HG02973 (cell line): ENCODE data around the gene NOP58.
A peak's percentile ranks its signal among the peaks of the same experiment; 100 is the strongest.
"Not testable (repeated sequence)": the region's sequence is repeated elsewhere in the genome, so short reads cannot be mapped to it uniquely, and the experiment has no call there.

Source experiments
- ATAC-seq: cut with Tn5 transposase; IDR thresholded peaks from one replicate; pipeline ENCODE4 v1.9.1; 2021; ENCODE audit warnings: moderate library complexity; ENCODE audit not compliant: unreplicated experiment

Gene NOP58

DNA sequence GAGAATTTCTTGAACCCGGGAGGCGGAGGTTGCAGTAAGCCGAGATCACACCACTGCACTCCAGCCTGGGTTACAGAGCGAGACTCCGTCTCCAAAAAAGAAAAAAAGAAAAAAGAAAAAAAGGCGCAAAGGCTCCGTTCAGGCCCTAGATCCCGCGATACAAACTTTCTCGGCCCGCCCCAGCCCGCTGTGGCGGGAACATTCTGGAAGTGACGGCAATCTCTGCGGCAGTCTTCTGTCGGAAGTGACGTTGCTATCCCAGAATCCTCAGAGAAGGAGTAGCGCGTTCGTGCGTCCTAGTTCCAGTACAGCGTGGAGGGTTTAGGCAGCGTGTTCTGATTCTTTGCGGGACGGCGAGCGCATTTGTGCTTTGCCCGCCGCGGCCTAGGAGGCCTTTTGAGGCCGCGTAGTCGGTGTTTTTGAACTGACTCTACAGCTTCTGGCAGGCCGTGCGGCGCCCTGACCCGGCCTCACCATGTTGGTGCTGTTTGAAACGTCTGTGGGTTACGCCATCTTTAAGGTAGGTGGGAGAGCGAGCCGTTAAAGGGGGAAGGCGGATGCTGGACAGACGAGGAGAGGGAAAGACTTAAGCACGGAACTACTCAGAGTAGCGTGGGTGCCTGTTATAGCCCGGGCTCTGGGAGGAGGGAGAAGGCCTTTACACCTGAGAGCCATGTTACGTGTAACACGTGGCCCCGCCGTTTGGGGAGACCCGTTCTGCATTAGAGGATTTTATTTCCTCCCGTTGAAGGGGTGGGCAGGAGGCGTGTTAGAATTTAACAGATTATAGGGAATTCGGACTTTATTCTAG is at the start of gene NOP58:
TSS of gene NOP58 (plus strand) at position 297 of the 811 bp plus-strand sequence. CDS start at position 476, 179 bp downstream.
- peak; percentile 82 for ATAC-seq

DNA sequence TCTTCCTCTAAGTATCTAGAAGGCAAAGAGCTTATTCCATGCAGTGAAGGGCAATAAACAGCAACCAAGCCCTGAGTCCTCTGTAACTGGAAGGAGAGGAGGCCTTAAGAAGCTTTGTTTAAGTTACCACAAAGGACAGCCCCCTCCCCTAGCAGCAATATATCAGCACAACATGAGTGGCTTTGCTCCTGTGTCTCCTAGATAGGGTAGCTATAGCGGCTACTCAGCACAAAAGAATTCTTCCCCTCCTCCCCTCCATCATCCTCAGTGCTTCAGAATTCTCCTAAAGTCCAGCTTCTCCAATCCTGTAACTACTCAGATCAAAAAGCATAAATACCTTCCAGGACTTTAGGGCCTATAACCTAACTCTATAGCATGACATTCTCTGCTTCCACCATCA is 43.7 kb upstream of the NOP58 start:
- no peak for ATAC-seq

- ATAC-seq, result peak; percentile 29
Measured at GRCh38 chr2:202237787-202238233, 27.8 kb upstream of the NOP58 start.

GRCh38 chr2:202238234-202239197 is 27.0 kb upstream of the NOP58 start, which contains the start of gene SUMO1:
SUMO1 (minus strand) TSS chr2:202238597; CDS start chr2:202238451, 146 bp downstream.
- peak; percentile 96 for ATAC-seq

DNA sequence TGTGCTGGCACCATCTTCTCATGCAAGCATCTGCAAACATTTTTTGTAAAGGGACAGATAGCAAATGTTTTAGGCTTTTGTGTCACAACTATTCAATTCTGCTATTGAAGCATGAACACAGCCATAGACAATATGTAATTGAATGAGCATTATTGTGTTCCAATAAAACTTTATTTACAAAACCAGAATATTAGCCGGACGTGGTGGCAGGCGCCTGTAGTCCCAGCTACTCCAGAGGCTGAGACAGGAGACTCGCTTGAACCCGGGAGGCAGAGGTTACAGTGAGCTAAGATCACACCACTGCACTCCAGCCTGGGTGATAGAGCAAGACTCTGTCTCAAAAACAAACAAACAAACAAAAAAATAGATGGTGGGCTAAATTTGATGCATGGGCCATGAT is 17.9 kb upstream of the NOP58 start:
- ATAC-seq, result not testable (repeated sequence)

DNA sequence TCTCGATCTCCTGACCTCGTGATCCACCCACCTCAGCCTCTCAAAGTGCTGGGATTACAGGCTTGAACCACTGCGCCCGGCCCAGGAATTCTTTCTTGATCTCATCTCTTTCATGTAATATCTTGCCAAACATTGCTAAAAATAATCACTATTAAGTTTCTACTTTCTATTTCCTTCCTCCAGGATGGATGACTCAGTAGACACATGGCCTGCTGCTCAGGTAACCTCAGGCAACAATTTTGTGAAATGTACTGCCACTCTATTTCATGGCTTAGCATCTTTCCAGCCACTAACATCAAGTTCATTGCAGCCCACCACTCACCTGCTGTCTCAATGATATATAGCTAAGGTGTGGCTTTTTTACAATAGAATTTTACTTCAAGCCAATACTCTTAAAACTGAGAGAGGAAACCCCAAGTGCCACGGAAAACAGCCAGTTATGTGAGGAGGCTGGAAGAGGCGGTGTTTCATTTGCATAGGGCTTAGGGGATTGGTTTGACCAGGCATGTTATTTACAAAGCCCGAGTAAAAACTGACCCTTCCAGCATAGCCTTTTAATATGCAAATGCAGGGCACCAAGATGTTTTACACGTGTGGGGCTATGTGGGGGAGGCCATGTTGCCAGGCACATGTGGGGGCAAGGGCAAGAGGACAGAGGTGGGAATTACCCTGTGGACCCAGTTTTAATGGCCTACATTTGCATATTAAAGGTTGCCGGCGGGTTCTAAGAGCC is 15.9 kb upstream of the NOP58 start:
- no peak for ATAC-seq

GRCh38 chr2:202251494-202251893 is 14.1 kb upstream of the NOP58 start:
- no peak for ATAC-seq

DNA sequence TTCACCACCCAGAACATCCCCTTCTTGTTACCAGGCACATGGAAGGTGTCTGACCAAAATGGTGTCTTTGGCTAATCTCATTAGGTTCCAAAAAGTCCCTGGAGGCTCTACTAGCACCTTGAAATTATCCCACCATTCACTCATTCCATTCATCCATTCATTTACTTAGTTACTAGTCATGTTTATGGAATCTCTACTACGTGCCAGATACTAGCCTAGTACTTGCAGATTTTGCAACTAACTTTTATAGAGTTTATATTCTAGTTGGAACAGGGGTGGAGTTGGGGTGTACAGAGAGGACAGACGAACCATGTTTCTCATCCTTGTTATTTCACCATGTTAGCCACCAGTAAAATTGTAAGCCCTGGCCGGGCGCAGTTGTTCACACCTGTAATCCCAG is 4.0 kb upstream of the NOP58 start:
- ATAC-seq, result no peak

DNA sequence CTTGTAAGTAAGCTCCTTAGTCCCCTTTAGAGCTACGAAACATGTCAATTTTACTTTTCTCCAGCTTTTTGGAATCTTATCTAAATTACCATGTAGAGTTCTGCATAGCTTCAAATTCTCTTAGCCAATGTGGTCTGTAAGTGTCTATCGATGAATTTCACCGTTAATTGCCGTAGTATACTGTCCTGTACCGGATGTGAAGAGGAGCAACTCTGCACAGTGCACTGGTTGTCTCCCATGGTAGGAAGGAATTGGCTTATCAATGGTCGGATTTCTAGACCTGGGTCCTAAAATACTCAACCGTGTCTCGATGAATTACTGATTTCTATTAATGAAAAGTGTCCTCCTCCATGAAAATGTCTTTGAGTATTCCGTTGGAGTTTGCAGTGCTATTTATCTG is 1.9 kb downstream of the NOP58 start:
- ATAC-seq, result no peak

DNA sequence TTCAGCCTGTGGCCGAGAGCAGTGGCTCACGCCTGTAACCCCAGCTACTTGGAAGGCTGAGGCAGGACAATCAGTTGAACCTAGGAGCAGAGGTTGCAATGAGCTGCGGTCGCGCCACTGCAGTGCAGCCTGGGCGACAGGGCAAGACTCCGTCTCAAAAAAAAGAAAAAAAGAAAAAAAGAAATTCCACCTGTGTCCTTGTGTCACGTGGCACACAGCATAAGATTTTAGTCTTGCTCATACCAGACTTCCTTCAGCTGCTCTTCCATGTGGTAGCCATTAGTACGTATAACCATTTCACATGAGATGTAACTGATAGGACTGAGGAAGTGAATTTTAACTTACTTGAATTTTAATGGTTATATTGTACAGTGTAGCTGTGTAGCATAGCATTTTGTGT is 4.0 kb downstream of the NOP58 start:
- no peak for ATAC-seq

GRCh38 chr2:202270487-202270886 is 4.9 kb downstream of the NOP58 start:
- no peak for ATAC-seq

DNA sequence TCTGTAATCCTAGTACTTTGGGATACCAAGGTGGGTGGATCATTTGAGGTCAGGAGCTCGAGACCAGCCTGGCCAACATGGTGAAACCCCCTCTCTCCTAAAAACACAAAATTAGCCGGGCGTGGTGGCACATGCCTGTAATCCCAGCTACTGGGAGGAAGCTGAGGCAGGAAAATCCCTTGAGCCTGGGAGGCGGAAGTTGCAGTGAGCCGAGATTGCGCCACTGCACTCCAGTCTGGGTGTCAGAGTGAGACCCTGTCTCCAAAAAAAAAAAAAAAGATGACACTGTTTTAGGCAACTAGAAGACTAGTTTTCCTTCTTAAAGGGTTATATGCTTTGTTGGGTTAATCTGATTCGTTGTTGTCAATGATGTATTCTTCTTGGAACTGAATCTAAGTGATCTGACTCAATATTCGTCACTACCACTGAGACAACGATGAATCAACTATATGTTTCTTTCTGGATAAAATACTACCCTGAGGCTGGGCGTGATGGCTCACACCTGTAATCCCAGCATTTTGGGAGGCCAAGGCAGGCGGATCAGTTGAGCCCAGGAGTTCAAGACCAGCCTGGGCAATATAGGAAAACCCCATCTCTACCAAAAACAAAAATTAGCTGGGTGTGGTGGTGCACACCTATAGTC is 10.6 kb downstream of the NOP58 start:
- not testable (repeated sequence) for ATAC-seq

DNA sequence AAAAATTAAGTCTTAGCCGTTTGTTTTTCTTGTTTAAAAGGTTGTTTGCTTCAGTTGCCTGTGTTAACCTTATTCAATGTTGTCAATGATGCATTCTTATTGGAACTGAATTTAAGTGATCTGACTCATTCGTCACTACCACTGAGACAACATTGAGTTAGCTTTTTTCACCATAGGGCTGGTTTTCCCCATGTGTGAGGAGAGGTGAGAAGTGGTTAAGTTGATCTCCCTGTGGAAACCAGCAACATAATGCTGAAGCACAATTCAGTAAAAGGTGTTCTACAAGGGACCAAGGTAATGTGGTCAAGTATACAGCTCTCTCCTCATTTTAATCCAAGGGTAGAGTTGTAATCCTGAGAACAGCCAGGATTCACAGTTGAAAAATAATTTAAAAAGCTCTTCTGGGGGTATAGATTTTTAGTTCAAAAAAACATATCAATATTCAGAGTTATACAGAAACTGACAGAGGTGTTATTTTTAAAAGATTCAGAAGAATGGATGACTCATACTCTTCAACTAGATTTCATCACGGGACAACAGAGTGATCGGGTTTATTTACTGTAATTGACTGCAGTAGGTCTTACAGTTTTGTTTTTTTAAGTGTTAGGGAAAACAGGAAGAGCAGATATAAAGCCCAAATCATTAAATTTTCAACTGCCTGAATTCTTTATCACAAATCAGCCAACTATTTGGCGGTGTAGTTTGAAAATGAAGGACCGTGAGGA is 12.6 kb downstream of the NOP58 start:
- no peak for ATAC-seq

- ATAC-seq, result no peak
Measured at GRCh38 chr2:202278944-202279343, 13.4 kb downstream of the NOP58 start.

- no peak for ATAC-seq
Measured at GRCh38 chr2:202286595-202286994, 21.0 kb downstream of the NOP58 start.

DNA sequence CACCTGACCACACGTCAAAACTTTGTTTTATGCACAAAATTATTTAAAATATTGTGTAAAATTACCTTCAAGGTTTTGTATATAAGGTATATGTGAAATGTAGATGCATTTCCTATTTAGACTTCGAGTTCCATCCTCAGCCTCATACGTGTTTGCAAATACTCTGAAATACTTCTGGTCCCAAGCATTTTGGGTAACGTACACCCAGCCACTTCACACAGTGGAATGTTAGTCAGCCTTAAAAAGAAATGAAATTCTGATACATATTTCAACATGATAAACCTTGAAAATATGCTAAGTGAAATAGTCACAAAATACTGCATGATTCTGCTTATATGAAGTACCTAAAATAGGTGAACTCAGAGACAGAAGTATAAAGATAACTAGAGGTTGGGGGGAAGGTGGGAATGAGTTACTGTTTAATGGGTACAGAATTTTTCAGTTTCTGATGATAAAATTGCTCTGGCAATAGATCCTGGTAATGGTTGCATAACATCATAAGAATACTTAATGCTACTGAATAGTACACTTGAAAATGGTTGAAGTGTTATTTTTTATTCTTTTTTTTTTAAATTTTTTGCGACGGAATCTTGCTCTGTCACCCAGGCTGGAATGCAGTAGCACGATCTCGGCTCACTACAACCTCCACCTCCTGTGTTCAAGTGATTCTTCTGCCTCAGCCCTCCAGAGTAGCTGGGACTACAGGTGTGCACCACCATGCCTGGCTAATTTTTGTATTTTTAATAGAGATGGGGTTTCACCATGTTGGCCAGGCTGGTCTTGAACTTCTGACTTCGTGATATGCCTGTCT is 24.0 kb downstream of the NOP58 start:
- ATAC-seq, result no peak

DNA sequence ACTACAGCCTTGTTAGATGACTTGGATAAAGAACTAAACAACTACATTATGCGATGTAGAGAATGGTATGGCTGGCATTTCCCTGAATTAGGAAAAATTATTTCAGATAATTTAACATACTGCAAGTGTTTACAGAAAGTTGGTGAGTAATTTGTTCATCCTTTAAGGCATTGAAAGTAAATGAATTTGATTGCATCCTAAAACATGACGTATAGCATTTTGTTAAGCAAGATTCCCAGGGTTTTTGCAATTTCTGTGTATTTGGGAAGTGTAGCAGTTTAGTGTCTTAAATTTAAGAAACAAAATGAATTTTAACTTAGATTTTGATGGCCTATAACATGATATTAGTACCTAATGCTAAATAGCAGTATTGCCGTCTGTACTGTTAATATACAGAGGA is 24.8 kb downstream of the NOP58 start:
- ATAC-seq, result no peak

- ATAC-seq, result no peak
Measured at GRCh38 chr2:202290970-202291369, 25.4 kb downstream of the NOP58 start.

DNA sequence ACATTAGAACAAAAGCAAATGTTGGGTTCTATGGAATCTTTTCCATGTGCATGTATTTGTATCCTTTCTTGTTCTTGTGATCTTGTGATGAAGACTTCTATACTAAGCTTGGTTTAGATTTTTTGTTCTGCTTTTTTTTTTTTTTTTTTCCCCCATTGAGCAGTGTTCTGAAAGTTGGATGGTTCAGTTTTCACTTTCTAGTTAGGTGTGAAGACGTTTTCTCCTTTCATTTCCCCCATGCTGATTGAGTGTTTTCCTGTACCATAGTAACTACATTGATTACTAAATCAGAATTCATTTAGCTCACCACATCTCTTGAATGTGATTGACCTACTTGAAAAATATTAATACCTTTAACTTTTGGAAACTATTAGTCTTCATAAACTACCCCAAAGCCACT is 34.1 kb downstream of the NOP58 start:
- ATAC-seq, result peak; percentile 91
